Measurements from ENCODE around the gene SBF2. TPM values are rescaled to one million over a fixed set of nuclear protein-coding genes. Genes with fewer than 3 reads are reported as not detected.

SBF2 gene
- total and polyA plus RNA-seq, 2 of the 13 experiments (the other 11 are each of a cell fraction or from before 2014, with no cell fraction given), result 24.0 to 45.8 TPM

DNA sequence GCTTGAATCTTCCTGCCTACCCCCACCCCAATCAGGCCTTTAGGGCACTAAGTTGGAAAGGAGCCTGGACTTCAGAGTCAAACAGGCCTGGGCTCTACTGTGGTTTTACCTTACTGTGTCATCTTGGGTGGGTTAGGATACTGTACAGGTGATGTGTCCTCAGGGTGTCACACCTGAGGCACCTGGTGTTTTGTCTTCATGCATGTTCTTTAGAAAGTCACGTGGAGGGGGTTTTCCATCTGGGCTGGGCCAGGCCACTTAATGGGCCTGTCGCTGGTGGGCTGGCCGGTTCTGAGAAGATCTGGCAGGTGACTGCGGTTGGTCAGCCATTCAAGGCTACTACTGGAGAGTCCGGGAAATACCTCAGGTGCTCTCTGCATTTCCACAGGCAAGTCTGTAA is 537.6 kb downstream of the SBF2 start (continued):
- TF ChIP-seq, protein P1, sequence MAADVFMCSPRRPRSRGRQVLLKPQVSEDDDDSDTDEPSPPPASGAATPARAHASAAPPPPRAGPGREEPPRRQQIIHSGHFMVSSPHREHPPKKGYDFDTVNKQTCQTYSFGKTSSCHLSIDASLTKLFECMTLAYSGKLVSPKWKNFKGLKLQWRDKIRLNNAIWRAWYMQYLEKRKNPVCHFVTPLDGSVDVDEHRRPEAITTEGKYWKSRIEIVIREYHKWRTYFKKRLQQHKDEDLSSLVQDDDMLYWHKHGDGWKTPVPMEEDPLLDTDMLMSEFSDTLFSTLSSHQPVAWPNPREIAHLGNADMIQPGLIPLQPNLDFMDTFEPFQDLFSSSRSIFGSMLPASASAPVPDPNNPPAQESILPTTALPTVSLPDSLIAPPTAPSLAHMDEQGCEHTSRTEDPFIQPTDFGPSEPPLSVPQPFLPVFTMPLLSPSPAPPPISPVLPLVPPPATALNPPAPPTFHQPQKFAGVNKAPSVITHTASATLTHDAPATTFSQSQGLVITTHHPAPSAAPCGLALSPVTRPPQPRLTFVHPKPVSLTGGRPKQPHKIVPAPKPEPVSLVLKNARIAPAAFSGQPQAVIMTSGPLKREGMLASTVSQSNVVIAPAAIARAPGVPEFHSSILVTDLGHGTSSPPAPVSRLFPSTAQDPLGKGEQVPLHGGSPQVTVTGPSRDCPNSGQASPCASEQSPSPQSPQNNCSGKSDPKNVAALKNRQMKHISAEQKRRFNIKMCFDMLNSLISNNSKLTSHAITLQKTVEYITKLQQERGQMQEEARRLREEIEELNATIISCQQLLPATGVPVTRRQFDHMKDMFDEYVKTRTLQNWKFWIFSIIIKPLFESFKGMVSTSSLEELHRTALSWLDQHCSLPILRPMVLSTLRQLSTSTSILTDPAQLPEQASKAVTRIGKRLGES (CRISPR knock-in tag; IDR thresholded peaks at IDR 0.05; ENCODE audit: borderline replicate concordance), result no peak
- TF ChIP-seq, protein P2, sequence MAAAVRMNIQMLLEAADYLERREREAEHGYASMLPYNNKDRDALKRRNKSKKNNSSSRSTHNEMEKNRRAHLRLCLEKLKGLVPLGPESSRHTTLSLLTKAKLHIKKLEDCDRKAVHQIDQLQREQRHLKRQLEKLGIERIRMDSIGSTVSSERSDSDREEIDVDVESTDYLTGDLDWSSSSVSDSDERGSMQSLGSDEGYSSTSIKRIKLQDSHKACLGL (CRISPR knock-in tag; IDR thresholded peaks at IDR 0.05), result no peak
- no peak for TF ChIP-seq ZNF644 (CRISPR knock-in tag; IDR thresholded peaks at IDR 0.05; ENCODE audit: low read depth)
- TF ChIP-seq SMARCE1 (IDR thresholded peaks at IDR 0.05; ENCODE audit: borderline replicate concordance), result no peak
- no peak for TF ChIP-seq MYC (CRISPR knock-in tag; IDR thresholded peaks at IDR 0.05; ENCODE audit: borderline replicate concordance)

DNA sequence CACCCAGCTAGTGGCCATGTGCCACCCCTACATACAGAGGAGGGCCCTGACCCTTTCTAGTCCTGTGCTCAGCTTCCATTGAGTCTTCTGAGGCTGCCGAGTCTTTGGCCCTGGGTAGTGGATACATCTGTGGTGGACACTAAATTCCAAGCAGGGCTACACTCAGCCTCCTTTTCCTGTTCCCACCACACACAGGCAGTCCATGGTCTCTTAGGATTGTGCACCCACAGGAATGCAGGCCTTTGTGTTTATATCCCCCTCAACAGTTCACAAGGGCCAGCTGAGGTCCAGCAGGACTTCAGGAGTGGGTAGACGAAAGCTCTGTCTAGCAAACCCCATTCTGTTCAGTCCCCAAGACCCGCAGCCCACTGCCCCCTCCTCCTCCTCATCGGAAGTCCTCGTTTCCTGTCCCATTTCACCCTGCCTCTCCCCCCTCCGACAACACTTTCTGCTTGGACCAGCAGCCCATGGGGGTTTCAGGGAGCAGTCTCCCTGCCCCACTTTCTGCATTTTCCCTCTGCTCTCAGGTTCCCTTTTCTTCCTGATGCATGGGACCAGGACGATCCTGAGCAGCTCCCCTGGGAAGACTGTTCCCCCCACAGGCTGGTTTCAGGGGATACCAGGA is 538.3 kb downstream of the SBF2 start:
- TF ChIP-seq SOX13 (IDR thresholded peaks at IDR 0.05) (no peak), SOX13 (CRISPR knock-in tag; conservative IDR thresholded peaks at IDR 0.05 in 1 of 2, IDR thresholded peaks at IDR 0.05 in 1 of 2) (no peak), RBM22 (optimal IDR thresholded peaks at IDR 0.05; ENCODE audit: low read length) (peak; percentile 18), ZNF773 (CRISPR knock-in tag; IDR thresholded peaks at IDR 0.05; ENCODE audit: borderline replicate concordance) (no peak), ZNF510 (CRISPR knock-in tag; IDR thresholded peaks at IDR 0.05; ENCODE audit: low read depth) (no peak)
- CTCF ChIA-PET (ENCODE audit: low intra/inter-chr PET ratio, low total read pairs), result no interaction called here
- POLR2A ChIA-PET, result no interaction called here
- H3K79me2 ChIP-seq (ENCODE audit: insufficient read depth, low read length), result peaks cover 12% of the 10 kb centered on the region
- H3K4me2 ChIP-seq (ENCODE audit: low read depth, low read length), result no peak overlapping the region
- no peak overlapping the region for H2AFZ ChIP-seq (ENCODE audit: low read length)
- H3K27me3 ChIP-seq (ENCODE audit: control insufficient read depth in 1 of 2, insufficient read depth in 2 of 2, low read length in 2 of 2), result no peaks in the 10 kb centered on the region; a peak in 1 of 5 replicates
- H3K4me3 ChIP-seq (replicated peaks in 1 of 3; ENCODE audit: insufficient read depth in 1 of 3, low read depth in 2 of 3, low read length in 3 of 3), result no peak overlapping the region
- in situ Hi-C loops (cut with HindIII; ENCODE audit: extremely low pct_ligation_motif_present, low pct_unique_long_range_greater_than_20kb), result loop anchor here (10.0 kb wide), 1 partner anchor 61 kb away; no protein-coding TSS in a partner anchor
- 83% methylated on average over 6 of the region's 7 CpGs for WGBS (ENCODE audit: low lambda C conversion rate)
- no peak overlapping the region for H3K9ac ChIP-seq (ENCODE audit: insufficient read depth, low read depth, low read length)
- H3K4me1 ChIP-seq (ENCODE audit: insufficient read depth, low read length), result peaks cover 67% of the 10 kb centered on the region
- H3K9me3 ChIP-seq (ENCODE audit: low read length), result no peaks in the 10 kb centered on the region
- intact Hi-C loops (cut with micrococcal nuclease; ENCODE audit: unreplicated experiment), result loop anchor here (5.0 kb wide), 1 partner anchor 552 kb away; the partner anchor contains the start of gene ADM
- H4K20me1 ChIP-seq (ENCODE audit: insufficient read depth, low read length), result no peaks in the 10 kb centered on the region
- FAIRE-seq (no peak), DNase-seq (ENCODE audit: low spot score) (no peak), ATAC-seq (no peak)
- BruUV-seq (replicated peaks), result no TSS peak
- no peak overlapping the region for H3K27ac ChIP-seq (ENCODE audit: extremely low read length, insufficient read depth, low read length)
- H3K36me3 ChIP-seq (replicated peaks in 1 of 2; ENCODE audit: control insufficient read depth in 1 of 2, insufficient read depth in 2 of 2, low read length in 2 of 2), result 0 out of 5 replicates have a peak, but pooled peaks cover under 1 to 1% of the 10 kb centered on the region in 2 experiments
